B cell (primary cell): Measurements from ENCODE around the gene CDK11A.
"Not testable (repeated sequence)": the region's sequence is repeated elsewhere in the genome, so short reads cannot be mapped to it uniquely, and the experiment has no call there.

Source experiments
- CTCF ChIP-seq: fragments of 200-600 bp; IDR thresholded peaks from one replicate; pipeline ENCODE4 v1.8.0; 2022; ENCODE audit warnings: antibody characterized with exemption, mild to moderate bottlenecking
- EZH2 ChIP-seq: IDR thresholded peaks from 2 replicates; pipeline ENCODE4 v1.6.1; 2012; ENCODE audit warnings: borderline replicate concordance, low read depth, mild to moderate bottlenecking, moderate library complexity, low read length; ENCODE audit not compliant: insufficient read depth, poor library complexity, severe bottlenecking

GRCh38 chr1:1742529-1742928, 18.4 kb upstream of the CDK11A start:
- not testable (repeated sequence) for TF ChIP-seq CTCF, EZH2
